ENCODE data around the gene DCLK1. TPM values are rescaled to one million over a fixed set of nuclear protein-coding genes. Genes with fewer than 3 reads are reported as not detected.
A peak's percentile ranks its signal among the peaks of the same experiment; 100 is the strongest.
"Not testable (repeated sequence)": the region's sequence is repeated elsewhere in the genome, so short reads cannot be mapped to it uniquely, and the experiment has no call there.

DCLK1 gene
- total RNA-seq, 2 donors from 2014 or later = 2.7 to 7.3 TPM

DNA sequence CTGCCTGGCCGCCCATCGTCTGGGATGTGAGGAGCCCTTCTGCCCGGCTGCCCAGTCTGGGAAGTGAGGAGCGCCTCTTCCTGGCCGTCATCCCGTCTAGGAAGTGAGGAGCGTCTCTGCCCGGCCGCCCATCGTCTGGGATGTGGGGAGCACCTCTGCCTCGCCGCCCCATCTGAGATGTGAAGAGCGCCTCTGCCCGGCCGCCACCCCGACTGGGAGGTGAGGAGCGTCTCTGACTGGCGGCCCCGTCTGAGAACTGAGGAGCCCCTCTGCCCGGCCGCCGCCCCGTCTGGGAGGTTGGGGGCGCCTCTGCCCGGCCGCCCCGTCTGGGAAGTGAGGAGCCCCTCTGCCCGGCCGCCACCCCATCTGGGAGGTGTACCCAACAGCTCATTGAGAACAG lies 164.2 kb downstream of the DCLK1 start:
- intact Hi-C loops (cut with DNase I, micrococcal nuclease); ATAC-seq: not testable (repeated sequence)

DNA sequence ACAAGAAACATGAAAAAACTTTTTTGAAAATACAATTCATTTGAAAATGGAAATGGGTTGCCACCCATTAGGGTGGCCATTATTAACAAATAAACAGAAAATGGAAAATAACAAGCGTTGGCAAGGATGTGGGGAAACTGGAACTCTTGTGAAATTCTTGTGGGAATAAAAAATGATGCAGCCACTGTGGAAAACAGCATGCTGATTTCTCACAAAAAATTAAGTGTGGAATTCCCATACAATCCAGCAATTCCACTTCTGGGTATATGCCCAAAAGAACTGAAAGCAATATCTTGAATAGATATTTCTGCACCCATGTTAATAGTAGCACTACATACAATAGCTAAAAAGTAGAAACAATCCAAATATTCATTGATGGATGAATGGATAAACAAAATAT lies 165.2 kb downstream of the DCLK1 start:
- DNase-seq (no peak), ATAC-seq (no peak)
- intact Hi-C loops (cut with DNase I, micrococcal nuclease) = no loop called here

More for the DNA sequence above, 164.2 kb downstream of the DCLK1 start:
- not testable (repeated sequence) for DNase-seq

DNA sequence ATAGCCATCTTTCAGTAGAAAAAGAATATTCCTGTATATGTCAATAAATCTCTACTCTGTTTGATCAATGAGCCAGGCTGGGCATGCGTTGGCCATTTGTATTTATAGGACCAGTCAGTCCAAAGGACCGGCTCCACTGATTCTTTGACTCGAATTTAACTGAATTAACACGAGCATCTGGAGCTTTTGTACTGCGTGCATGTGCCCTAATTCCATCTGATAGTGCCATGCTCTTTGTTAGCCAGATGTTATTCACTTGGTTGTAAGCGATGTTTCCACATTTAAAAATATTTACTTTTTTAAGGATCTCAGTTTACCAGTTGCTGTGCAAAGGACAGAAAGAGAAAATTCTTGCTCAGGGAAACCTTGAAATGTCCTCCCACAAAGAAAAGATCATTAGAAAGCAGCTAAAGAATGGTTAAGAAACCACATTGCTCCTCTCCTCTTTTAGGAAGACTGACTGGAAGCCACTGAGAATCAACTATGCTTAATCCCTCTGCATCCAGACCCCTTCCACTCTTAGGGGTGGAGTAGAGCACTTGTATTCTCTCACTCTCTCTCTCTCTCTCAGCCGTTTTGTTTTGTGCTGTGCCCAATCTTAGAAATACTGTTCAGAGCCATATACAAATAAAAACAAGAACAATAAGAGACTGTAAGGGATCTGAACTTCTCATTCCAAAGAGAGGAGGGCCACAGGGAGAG lies 165.8 kb downstream of the DCLK1 start:
- DNase-seq (no peak), ATAC-seq (no peak)
- intact Hi-C loops (cut with DNase I, micrococcal nuclease) = no loop called here

DNA sequence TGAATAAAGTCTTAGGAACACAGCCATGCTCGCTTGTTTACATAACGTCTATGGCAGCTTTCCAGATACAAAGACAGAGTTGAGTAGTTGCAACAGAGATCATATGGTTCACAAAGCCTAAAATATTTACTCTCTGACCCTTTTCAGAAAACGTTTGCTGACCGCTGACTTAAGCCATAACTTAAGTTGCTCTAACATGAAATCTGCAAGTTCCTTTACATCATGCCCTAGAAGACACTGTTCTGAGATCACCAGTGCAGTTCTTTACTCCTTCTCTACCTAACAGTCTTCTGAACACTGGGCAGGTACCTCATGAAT lies 166.4 kb downstream of the DCLK1 start:
- DNase-seq = no peak
- intact Hi-C loops (cut with DNase I, micrococcal nuclease) = no loop called here
- ATAC-seq = no peak

DNA sequence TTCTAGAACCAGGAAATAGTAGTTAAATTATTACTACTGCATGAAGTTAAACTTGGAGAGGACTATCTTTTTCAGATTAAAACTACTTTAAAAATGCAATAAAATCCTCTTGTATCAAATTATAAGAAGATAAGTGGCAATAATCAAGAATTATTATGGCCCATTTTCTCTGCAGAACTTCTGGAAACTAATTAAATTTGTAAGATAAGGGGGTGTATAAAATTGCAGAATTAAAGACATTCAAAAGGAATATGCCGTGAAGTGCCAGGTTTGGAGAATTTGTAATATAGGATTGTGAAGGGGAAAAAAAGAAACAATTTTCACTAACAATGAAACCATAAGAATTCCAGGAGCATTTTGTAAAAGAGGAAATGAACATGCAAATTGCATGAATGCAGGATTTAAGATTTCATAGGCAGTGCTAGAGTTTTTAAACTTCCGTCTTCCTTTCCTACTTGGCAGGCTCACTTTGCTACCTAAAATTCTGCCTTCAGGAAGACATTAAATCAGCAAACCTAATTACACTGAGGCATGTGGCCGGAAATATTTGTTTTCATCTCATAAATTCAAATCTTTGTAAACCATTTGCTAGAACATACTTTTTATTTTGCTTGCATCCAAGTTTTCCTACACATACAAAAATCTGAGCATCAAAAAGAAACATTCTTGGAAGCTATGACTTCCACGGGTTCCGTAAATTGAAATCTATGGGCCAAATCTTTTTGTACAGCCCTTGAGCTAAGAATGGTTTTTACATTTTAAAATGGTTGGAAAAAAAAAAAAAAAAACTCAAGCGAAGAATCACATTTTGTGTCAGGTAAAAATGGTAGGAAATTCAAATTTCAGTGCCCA lies 166.9 kb downstream of the DCLK1 start:
- ATAC-seq (no peak), DNase-seq (no peak)
- intact Hi-C loops (cut with DNase I, micrococcal nuclease) = no loop called here

DNA sequence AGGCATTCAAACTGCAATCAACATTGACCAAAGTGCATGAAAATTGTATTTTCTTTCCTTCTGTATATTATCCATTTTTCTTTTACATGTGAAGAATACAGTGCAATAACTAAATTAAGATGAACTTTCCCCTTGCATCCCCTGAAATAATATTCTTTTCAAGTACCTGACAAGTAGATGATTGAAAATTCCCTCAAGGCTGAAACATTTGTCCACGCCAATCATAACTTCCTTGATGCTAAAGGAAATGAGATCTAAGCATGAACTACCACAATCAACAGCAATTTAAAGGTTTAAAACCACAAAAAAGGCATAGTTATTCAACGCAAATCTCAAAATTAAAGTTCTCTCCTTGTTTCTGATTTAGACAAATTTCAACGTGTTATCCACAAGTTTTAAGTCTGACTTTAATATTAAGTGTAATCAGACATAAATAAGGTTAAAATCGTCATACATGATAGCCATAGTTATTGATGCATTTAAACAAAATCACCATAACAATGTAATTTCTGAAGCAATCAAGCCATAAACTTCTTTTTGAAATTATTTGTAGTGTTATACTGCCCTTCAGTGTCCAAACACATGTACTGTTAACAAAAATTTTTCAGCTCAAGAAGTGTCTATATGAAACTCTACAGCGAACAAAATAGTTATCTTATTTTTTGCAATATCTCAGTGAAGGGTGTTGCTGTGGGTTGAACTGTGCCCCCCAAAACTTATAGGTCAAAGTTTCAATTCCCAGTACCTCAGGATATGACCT lies 169.5 kb downstream of the DCLK1 start:
- DNase-seq (no peak), ATAC-seq (no peak)
- intact Hi-C loops (cut with DNase I, micrococcal nuclease) = no loop called here

DNA sequence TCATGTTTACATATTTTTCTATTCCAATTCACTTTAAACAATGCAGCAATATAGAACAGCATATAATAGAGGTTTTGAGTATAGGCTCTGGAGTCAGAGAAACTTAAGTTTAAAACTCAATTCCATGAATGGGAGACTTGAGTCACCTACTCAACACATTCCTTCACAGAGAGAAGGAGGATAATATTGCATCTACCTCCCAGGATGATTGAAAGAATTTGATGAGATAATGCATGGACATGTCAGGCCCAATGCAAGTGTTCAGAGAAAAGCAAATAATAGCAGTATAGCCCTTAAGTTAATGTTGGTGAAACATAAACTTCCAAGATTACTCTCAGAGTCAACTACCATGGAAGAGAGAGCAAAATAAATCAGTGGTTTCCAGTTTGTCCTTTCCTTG lies 170.2 kb downstream of the DCLK1 start:
- no peak for DNase-seq
- intact Hi-C loops (cut with DNase I, micrococcal nuclease) = no loop called here
- ATAC-seq = no peak

DNA sequence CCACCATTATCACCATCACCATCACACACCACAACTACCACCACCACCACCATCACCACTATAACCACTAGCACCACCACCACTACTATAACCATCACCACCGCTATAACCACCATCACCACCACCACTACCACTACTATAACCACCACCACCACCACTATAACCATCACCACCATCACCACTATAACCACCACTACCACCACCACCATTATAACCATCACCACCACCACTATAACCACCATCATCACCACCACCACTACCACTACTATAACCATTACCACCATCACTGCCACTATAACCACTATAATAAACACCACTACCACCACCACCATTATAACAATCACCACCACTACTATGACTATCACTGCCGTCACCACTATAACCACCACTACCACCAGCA lies 173.2 kb downstream of the DCLK1 start:
- no peak for ATAC-seq
- no peak for DNase-seq
- intact Hi-C loops (cut with DNase I, micrococcal nuclease) = no loop called here

DNA sequence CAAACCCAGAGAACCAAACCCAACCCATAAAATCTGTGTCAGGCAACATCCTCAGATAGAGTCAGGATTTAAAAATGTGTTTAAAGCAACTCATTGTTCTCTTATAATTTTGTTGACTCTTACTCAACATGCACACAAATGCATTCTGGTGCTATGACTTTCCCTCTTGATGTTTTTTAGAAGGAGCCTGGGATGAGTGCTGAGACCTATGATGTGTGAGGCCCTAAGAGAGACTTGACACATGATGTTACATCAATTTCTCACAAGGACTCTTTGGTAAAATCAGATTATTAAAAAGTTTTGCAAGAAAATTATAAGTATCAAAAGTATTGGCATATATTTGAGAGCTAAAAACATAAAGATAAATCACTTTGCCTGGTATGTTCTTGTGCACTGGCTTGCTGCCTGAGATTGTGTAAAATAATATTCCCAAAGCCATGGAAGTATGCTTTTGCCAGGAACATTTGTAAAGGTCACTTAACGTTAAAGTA lies 173.9 kb downstream of the DCLK1 start:
- intact Hi-C loops (cut with DNase I, micrococcal nuclease) = no loop called here
- ATAC-seq (no peak), DNase-seq (no peak)

DNA sequence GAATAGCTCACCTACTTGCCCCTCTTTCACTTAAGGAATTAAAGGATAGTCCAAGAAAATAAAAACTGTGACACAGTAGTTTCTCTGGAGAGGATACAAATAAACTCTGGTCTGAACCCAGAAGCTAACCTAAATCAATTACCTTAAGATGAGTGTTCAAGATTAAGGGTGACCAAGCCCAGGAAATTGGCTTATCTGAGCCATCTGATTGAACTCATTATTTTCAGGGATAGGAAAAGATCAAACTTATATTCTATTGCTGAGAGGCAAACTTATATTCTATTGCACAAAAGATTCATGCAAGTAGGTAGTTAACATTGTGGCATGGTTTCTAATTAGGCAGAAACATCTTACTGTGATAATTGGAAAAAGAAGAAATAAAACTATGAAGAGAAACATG lies 175.1 kb downstream of the DCLK1 start:
- no peak for DNase-seq
- intact Hi-C loops (cut with DNase I, micrococcal nuclease) = no loop called here

DNA sequence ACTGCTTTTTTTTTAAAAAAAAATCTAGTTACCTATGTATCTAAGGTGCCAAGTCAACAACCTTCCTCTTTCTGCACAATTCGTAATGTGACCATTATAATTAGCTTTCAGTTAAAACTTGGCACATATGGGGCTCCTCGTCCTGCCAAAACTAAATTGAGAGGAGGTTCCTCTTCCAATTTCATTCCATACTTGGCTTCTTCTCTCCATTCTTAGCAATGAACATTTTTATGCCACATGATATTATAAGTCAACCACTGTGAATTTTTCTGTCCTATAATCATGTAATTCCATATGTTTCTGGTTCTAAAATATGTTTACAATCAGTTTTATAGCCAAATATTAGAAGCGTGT lies 177.0 kb downstream of the DCLK1 start:
- intact Hi-C loops (cut with DNase I, micrococcal nuclease) = no loop called here
- ATAC-seq (no peak), DNase-seq (no peak)

More for the DNA sequence above, 175.1 kb downstream of the DCLK1 start:
- ATAC-seq = no peak

DNA sequence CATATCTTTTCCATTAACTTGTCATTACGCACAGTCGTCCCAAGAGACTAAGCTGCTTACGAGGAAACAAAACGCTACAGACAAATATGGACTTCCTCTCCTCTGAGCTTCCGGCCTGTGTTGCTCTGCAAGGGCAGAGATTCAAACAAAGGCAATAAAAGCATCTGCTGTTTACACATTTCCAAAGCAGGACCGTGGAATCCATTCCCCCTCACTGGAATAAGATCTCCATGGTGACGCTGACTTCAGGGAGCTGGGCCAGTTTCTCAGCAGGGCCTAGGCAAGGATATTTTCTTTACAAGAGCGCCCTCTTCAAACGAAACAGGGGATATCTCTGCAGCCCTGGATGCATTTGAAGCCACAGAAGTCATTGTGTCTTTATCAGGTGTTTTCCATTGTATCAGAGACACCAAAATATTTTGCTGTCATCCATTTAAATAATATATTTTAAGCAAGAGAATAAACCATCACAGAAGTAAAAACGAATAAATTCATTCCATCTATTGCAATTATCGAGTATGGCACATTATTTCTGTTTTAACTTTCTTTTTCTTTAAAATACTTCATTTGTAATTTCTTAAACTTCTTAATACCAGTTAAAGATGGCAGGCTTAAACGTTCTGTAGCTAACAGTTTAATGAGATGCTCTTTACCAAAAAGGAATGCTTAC lies 177.5 kb downstream of the DCLK1 start:
- DNase-seq (peak; percentile 37 to 63), ATAC-seq (peak; percentile 47)
- intact Hi-C loops (cut with DNase I, micrococcal nuclease) = no loop called here

DNA sequence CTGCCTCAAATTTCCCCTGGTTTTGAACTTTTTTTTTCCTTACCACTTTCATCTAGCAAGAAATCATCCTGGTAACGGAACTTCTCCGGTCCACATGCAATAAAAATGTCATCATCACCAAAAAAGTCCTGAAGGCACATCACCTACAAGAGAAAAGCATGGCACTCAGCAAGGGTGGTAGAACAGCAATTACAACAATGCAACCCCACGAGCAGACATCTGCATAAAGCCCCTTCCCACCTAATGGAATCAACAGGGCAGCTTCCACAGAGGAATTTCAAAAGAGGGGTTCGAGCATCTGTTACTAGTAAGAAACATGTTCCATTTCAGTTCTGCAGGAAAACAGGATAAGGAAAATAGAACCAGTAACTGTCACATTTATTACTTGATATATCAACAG lies 183.9 kb downstream of the DCLK1 start:
- ATAC-seq = no peak
- no peak for DNase-seq
- intact Hi-C loops (cut with DNase I, micrococcal nuclease) = no loop called here

DNA sequence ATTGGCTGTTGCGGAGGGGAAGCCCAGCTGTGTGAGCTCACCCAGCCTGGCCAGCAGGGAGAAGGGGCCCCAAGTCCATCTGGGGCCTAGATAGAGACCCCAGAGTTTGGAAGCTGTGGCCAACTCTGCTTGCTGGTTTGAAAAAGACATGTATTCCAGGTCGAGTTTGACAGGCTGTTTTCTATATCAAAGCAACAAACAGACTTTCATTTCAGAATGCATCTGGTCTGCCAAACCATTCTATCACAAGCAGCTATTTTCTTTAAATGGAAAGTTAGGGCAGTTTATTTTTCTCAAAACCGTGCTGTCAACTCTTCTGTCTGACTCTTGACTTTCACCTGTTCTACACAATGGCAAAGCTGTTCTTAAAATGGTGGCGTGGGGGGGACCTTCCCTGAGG lies 185.8 kb downstream of the DCLK1 start:
- DNase-seq (no peak), ATAC-seq (no peak)
- intact Hi-C loops (cut with DNase I, micrococcal nuclease) = no loop called here

DNA sequence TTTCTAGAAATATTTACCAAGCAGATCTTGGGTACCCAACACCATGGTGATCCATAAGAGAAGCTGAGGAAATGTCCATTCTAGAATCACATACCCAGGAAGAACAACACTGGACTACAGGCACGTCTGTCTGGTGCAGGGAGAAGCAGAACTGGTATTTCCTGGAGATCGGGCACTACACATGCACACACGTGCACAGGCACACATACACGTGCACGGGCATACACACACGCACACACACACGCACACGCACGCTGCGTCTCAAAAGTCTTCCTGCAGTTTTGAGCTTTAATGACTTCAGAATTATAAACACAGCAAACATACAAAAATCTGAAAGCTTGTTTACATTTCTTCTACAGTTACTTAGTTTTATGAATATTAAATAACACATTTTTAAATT lies 189.8 kb downstream of the DCLK1 start:
- no peak for ATAC-seq
- intact Hi-C loops (cut with DNase I, micrococcal nuclease) = no loop called here

DNA sequence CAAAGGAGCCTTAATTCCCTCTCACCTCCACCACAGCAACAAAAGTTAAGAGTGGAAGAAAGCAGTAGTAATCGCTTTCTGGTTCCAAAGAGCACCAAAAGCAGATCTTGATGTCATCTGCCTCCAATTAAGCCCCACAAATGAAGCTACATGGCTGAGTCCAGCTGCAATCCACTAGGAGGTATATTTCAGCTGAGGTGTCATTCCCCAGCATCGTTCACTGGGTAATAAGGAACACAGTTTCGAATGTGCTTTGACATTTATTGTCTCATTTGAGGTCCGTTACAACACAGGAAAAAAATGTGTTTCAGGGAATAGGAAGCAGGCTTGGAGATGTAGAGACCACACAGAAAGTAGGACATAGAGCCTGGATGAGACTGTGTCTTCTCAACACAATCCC lies 190.4 kb downstream of the DCLK1 start:
- no peak for DNase-seq
- intact Hi-C loops (cut with DNase I, micrococcal nuclease) = no loop called here
- no peak for ATAC-seq

More for the DNA sequence above, 189.8 kb downstream of the DCLK1 start:
- DNase-seq = no peak

DNA sequence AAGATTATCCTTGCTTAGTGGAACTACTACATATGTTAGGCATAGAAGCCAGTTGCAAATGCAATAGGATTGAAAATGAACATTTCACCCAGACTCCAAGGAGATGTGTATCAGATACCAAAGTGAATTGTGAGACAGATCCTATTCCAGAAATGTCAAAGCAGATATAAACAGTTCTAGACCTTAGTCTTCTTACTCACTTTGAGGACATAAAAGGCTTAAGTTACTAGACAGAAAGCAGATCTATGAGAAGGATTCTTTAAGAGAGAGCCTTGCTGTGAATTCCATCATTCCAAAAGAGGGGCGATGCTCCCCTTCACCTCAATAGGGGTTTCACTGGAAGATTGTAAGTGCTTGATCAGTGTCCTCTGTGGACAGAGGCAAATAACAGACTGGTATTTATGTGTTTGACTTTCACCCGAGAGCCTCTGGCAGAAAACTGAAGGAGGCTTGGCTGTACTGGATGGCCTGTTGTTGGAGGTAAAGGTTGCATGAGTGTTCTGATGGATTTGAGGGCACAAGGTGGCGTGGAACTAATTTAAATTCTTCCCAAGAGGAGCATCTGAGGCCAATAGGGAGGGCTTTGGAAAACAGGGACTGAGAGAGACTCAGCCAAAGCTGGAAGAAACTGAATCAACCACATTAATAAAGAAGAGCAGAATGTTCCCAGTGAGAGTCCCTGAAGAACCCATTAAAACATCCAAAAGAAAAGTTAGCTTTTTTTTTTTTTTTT lies 194.8 kb downstream of the DCLK1 start:
- intact Hi-C loops (cut with DNase I, micrococcal nuclease) = no loop called here
- no peak for ATAC-seq
- DNase-seq = no peak
